Measurements from ENCODE around the gene CHCHD6. TPM values are rescaled to one million over a fixed set of nuclear protein-coding genes. Genes with fewer than 3 reads are reported as not detected.
A peak's percentile ranks its signal among the peaks of the same experiment; 100 is the strongest.

Gene CHCHD6
- total RNA-seq, 2 donors from 2014 or later: 7.8 to 7.9 TPM

GRCh38 chr3:126867190-126867862, 163.3 kb downstream of the CHCHD6 start:
- ATAC-seq (no peak), DNase-seq (no peak)
- intact Hi-C loops (cut with DNase I): no loop called here

GRCh38 chr3:126867863-126868200, 163.8 kb downstream of the CHCHD6 start:
- intact Hi-C loops (cut with DNase I): no loop called here
- ATAC-seq (no peak), DNase-seq (no peak)

GRCh38 chr3:126870608-126871210, 166.7 kb downstream of the CHCHD6 start:
- intact Hi-C loops (cut with DNase I): no loop called here
- DNase-seq (no peak), ATAC-seq (peak in 1 of 2 donors; percentile 35)

- ATAC-seq: no peak
- DNase-seq: no peak
- intact Hi-C loops (cut with DNase I): no loop called here
Measured at GRCh38 chr3:126872701-126873342, 168.8 kb downstream of the CHCHD6 start.

- intact Hi-C loops (cut with DNase I): no loop called here
- DNase-seq (no peak), ATAC-seq (no peak)
Measured at GRCh38 chr3:126873416-126873815, 169.4 kb downstream of the CHCHD6 start.

GRCh38 chr3:126878664-126879063, 174.6 kb downstream of the CHCHD6 start:
- ATAC-seq (no peak), DNase-seq (no peak)
- intact Hi-C loops (cut with DNase I): no loop called here

GRCh38 chr3:126880901-126881300, 176.9 kb downstream of the CHCHD6 start:
- ATAC-seq: no peak
- DNase-seq: no peak
- intact Hi-C loops (cut with DNase I): no loop called here

GRCh38 chr3:126881861-126882260, 177.8 kb downstream of the CHCHD6 start:
- no peak for DNase-seq
- intact Hi-C loops (cut with DNase I): no loop called here
- no peak for ATAC-seq

GRCh38 chr3:126883241-126883640, 179.2 kb downstream of the CHCHD6 start:
- intact Hi-C loops (cut with DNase I): no loop called here
- ATAC-seq (no peak), DNase-seq (peak; percentile 31)

- DNase-seq (no peak), ATAC-seq (peak in 1 of 2 donors; percentile 68)
- intact Hi-C loops (cut with DNase I): no loop called here
Measured at GRCh38 chr3:126885425-126885824, 181.4 kb downstream of the CHCHD6 start.

- DNase-seq (no peak), ATAC-seq (peak in 1 of 2 donors; percentile 15)
- intact Hi-C loops (cut with DNase I): no loop called here
Measured at GRCh38 chr3:126886217-126886616, 182.2 kb downstream of the CHCHD6 start.

GRCh38 chr3:126887686-126888085, 183.6 kb downstream of the CHCHD6 start:
- ATAC-seq: peak; percentile 50 to 58
- intact Hi-C loops (cut with DNase I): no loop called here
- DNase-seq: no peak

GRCh38 chr3:126888186-126888760, 184.2 kb downstream of the CHCHD6 start:
- ATAC-seq (no peak), DNase-seq (no peak)
- intact Hi-C loops (cut with DNase I): no loop called here

- intact Hi-C loops (cut with DNase I): no loop called here
- DNase-seq (no peak), ATAC-seq (no peak)
Measured at GRCh38 chr3:126889276-126890201, 185.5 kb downstream of the CHCHD6 start.

GRCh38 chr3:126891141-126891540, 187.1 kb downstream of the CHCHD6 start:
- no peak for ATAC-seq
- no peak for DNase-seq
- intact Hi-C loops (cut with DNase I): no loop called here

GRCh38 chr3:126891791-126892190, 187.8 kb downstream of the CHCHD6 start:
- intact Hi-C loops (cut with DNase I): no loop called here
- ATAC-seq (no peak), DNase-seq (no peak)

- no peak for DNase-seq
Measured at GRCh38 chr3:126893651-126894050, 189.6 kb downstream of the CHCHD6 start.

GRCh38 chr3:126894475-126894874, 190.4 kb downstream of the CHCHD6 start:
- ATAC-seq (no peak), DNase-seq (no peak)
- intact Hi-C loops (cut with DNase I): no loop called here

More at GRCh38 chr3:126893651-126894050, 189.6 kb downstream of the CHCHD6 start:
- no peak for ATAC-seq
- intact Hi-C loops (cut with DNase I): no loop called here

Measured in left cardiac atrium (tissue), 4 donors.